SK-N-SH treated with all-trans-retinoic acid at 6 μM for 48 hours (cell line): ENCODE data around the gene ACBD4.

Experiments
- ATAC-seq: fragments of 200-7000 bp; cut with Tn5 transposase; 3 replicates; pipeline ENCODE4 v1.9.1; 2020; ENCODE audit warnings: mild to moderate bottlenecking, moderate library complexity
- ARNTL ChIP-seq: fragments of 450-650 bp; formaldehyde crosslinking; IDR thresholded peaks from 2 replicates; pipeline ENCODE4 v1.5.0; 2020; ENCODE audit warnings: low read depth, mild to moderate bottlenecking, moderate library complexity, borderline replicate concordance
- BACH2 ChIP-seq: fragments of 250-450 bp; sonication (Bioruptor Pico); IDR thresholded peaks from 2 replicates; pipeline ENCODE4 v1.9.0; 2021; ENCODE audit warnings: mild to moderate bottlenecking, borderline replicate concordance
- CREB5 ChIP-seq: fragments of 250-450 bp; sonication (Bioruptor Pico); IDR thresholded peaks from 2 replicates; pipeline ENCODE4 v1.5.1; 2020; ENCODE audit warnings: low read depth, mild to moderate bottlenecking, moderate library complexity
- CSDC2 ChIP-seq: fragments of 250-450 bp; sonication (Bioruptor Pico); IDR thresholded peaks from 2 replicates; pipeline ENCODE4 v1.5.0; 2020; ENCODE audit warnings: mild to moderate bottlenecking, moderate library complexity
- CSRNP3 ChIP-seq: fragments of 250-450 bp; sonication (Bioruptor Pico); IDR thresholded peaks from 2 replicates; pipeline ENCODE4 v1.5.1; 2021; ENCODE audit warnings: mild to moderate bottlenecking, moderate library complexity
- ESRRG ChIP-seq: fragments of 250-450 bp; sonication (Bioruptor Pico); IDR thresholded peaks from 2 replicates; pipeline ENCODE4 v1.6.1; 2021; ENCODE audit warnings: mild to moderate bottlenecking
- GLIS3 ChIP-seq: fragments of 250-450 bp; sonication (Bioruptor Pico); IDR thresholded peaks from 2 replicates; pipeline ENCODE4 v1.5.0; 2020; ENCODE audit warnings: mild to moderate bottlenecking, moderate library complexity
- ISL1 ChIP-seq: fragments of 250-450 bp; sonication (Bioruptor Pico); IDR thresholded peaks from 2 replicates; pipeline ENCODE4 v2.1.2; 2022; ENCODE audit warnings: mild to moderate bottlenecking, moderate library complexity
- OSR1 ChIP-seq: fragments of 250-450 bp; sonication (Bioruptor Pico); IDR thresholded peaks from 2 replicates; pipeline ENCODE4 v1.8.0; 2022; ENCODE audit warnings: moderate library complexity, mild to moderate bottlenecking, inconsistent platforms
- PATZ1 ChIP-seq: fragments of 250-450 bp; sonication (Bioruptor Pico); IDR thresholded peaks from 2 replicates; pipeline ENCODE4 v1.8.0; 2020; ENCODE audit warnings: mild to moderate bottlenecking, moderate library complexity, borderline replicate concordance
- POU6F1 ChIP-seq: fragments of 250-450 bp; sonication (Bioruptor Pico); IDR thresholded peaks from 2 replicates; pipeline ENCODE4 v1.8.0; 2021; ENCODE audit warnings: low read depth, mild to moderate bottlenecking, moderate library complexity, borderline replicate concordance
- PPARA ChIP-seq: fragments of 250-450 bp; sonication (Bioruptor Pico); IDR thresholded peaks from 2 replicates; pipeline ENCODE4 v1.5.0; 2020; ENCODE audit warnings: mild to moderate bottlenecking, borderline replicate concordance
- RARB ChIP-seq: fragments of 250-450 bp; sonication (Bioruptor Pico); IDR thresholded peaks from 2 replicates; pipeline ENCODE4 v1.8.0; 2021; ENCODE audit warnings: mild to moderate bottlenecking, moderate library complexity
- SNAI2 ChIP-seq: fragments of 250-450 bp; sonication (Bioruptor Pico); IDR thresholded peaks from 2 replicates; pipeline ENCODE4 v1.5.0; 2020; ENCODE audit warnings: mild to moderate bottlenecking, moderate library complexity
- TCF4 ChIP-seq: fragments of 250-450 bp; sonication (Bioruptor Pico); IDR thresholded peaks from 2 replicates; pipeline ENCODE4 v1.8.0; 2021; ENCODE audit warnings: mild to moderate bottlenecking, moderate library complexity, borderline replicate concordance
- TOX ChIP-seq: fragments of 250-450 bp; sonication (Bioruptor Pico); IDR thresholded peaks from 2 replicates; pipeline ENCODE4 v1.8.0; 2021; ENCODE audit warnings: mild to moderate bottlenecking, moderate library complexity, borderline replicate concordance
- TSHZ2 ChIP-seq: fragments of 250-450 bp; sonication (Bioruptor Pico); IDR thresholded peaks from 2 replicates; pipeline ENCODE4 v1.5.0; 2020; ENCODE audit warnings: mild to moderate bottlenecking, moderate library complexity
- ZC3H10 ChIP-seq: fragments of 250-450 bp; sonication (Bioruptor Pico); IDR thresholded peaks from 2 replicates; pipeline ENCODE4 v1.5.1; 2021; ENCODE audit warnings: mild to moderate bottlenecking, moderate library complexity
- ZFP3 ChIP-seq: fragments of 250-450 bp; sonication (Bioruptor Pico); IDR thresholded peaks from 2 replicates; pipeline ENCODE4 v1.5.0; 2020; ENCODE audit warnings: mild to moderate bottlenecking, moderate library complexity
- ZFP30 ChIP-seq: fragments of 450-650 bp; formaldehyde crosslinking; IDR thresholded peaks from 2 replicates; pipeline ENCODE4 v1.5.0; 2022; ENCODE audit warnings: mild to moderate bottlenecking, moderate library complexity
- ZNF8 ChIP-seq: fragments of 450-650 bp; formaldehyde crosslinking; IDR thresholded peaks from 2 replicates; pipeline ENCODE4 v1.5.0; 2020; ENCODE audit warnings: mild to moderate bottlenecking, moderate library complexity

ACBD4 gene

GRCh38 chr17:45128331-45128730 lies 7.2 kb upstream of the ACBD4 start:
- no peak for ATAC-seq
- TF ChIP-seq TCF4 (CRISPR knock-in tag), result no peak
- TF ChIP-seq POU6F1 (CRISPR knock-in tag), result no peak
- TF ChIP-seq ZNF8 (CRISPR knock-in tag), result no peak
- no peak for TF ChIP-seq ISL1 (CRISPR knock-in tag)
- TF ChIP-seq ESRRG (CRISPR knock-in tag), result no peak
- no peak for TF ChIP-seq ARNTL (CRISPR knock-in tag)
- no peak for TF ChIP-seq TSHZ2
- no peak for TF ChIP-seq CREB5 (CRISPR knock-in tag)
- TF ChIP-seq TOX (CRISPR knock-in tag), result no peak
- no peak for TF ChIP-seq ZFP3 (CRISPR knock-in tag)
- TF ChIP-seq CSDC2 (CRISPR knock-in tag), result no peak

- TF ChIP-seq GLIS3 (CRISPR knock-in tag) (no peak), CSDC2 (CRISPR knock-in tag) (no peak), BACH2 (CRISPR knock-in tag) (no peak), CSRNP3 (CRISPR knock-in tag) (no peak), SNAI2 (CRISPR knock-in tag) (no peak), CREB5 (CRISPR knock-in tag) (no peak), ZFP3 (CRISPR knock-in tag) (no peak), ZC3H10 (no peak), OSR1 (CRISPR knock-in tag) (no peak)
- TF ChIP-seq, all 23 proteins: peak for 0
- ATAC-seq, result no peak
Measured at GRCh38 chr17:45128989-45129388, 6.5 kb upstream of the ACBD4 start.

GRCh38 chr17:45129426-45129939 lies 6.0 kb upstream of the ACBD4 start:
- no peak for TF ChIP-seq PATZ1 (CRISPR knock-in tag)
- TF ChIP-seq TCF4 (CRISPR knock-in tag), result no peak
- TF ChIP-seq TSHZ2, result no peak
- no peak for TF ChIP-seq POU6F1 (CRISPR knock-in tag)
- TF ChIP-seq PPARA (CRISPR knock-in tag), result no peak
- TF ChIP-seq BACH2 (CRISPR knock-in tag), result no peak
- no peak for TF ChIP-seq CREB5 (CRISPR knock-in tag)
- TF ChIP-seq ZFP30, result no peak
- TF ChIP-seq ZFP3 (CRISPR knock-in tag), result no peak
- TF ChIP-seq RARB, result no peak
- ATAC-seq, result no peak
